GM04504 (cell line): ENCODE results near the gene NDUFV1.

Experiments
- DNase-seq: peaks from one replicate; pipeline ENCODE4 v3.0.0-alpha.2; 2012; ENCODE audit warnings: low read depth

NDUFV1 gene

DNA sequence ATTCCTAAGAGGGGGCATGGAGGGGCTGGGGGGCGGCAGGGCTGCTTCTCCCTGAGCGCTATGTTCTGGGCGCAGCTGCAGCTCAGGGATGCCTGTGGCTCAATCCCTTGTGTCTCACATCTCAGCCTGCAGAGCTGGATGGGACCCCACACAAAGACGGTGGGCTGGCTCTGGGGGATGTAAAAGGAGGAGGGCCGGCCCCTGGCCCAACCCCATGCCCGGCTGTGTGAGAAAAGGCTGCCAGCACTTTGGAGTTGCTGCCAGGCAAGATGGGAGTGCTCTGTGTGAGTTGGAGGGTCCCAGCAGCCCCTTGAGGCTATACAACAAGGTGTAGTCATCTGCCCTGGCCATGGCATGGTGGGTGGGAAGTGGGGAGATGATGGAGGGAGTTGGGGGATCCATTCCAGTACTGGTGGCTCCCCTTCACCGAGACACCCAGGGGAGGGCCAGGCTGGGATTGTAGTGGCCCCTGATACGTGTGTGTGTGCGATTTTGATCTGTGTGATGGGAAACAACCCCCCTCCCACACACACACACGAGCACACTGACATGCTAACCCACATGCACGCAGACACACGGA is 34.1 kb downstream of the NDUFV1 start:
- no peak for DNase-seq

GRCh38 chr11:67641338-67642172 is 34.8 kb downstream of the NDUFV1 start:
- DNase-seq = no peak

GRCh38 chr11:67642173-67643120 is 35.7 kb downstream of the NDUFV1 start:
- DNase-seq = no peak

- DNase-seq = no peak
Measured at GRCh38 chr11:67644042-67644441, 37.3 kb downstream of the NDUFV1 start.

DNA sequence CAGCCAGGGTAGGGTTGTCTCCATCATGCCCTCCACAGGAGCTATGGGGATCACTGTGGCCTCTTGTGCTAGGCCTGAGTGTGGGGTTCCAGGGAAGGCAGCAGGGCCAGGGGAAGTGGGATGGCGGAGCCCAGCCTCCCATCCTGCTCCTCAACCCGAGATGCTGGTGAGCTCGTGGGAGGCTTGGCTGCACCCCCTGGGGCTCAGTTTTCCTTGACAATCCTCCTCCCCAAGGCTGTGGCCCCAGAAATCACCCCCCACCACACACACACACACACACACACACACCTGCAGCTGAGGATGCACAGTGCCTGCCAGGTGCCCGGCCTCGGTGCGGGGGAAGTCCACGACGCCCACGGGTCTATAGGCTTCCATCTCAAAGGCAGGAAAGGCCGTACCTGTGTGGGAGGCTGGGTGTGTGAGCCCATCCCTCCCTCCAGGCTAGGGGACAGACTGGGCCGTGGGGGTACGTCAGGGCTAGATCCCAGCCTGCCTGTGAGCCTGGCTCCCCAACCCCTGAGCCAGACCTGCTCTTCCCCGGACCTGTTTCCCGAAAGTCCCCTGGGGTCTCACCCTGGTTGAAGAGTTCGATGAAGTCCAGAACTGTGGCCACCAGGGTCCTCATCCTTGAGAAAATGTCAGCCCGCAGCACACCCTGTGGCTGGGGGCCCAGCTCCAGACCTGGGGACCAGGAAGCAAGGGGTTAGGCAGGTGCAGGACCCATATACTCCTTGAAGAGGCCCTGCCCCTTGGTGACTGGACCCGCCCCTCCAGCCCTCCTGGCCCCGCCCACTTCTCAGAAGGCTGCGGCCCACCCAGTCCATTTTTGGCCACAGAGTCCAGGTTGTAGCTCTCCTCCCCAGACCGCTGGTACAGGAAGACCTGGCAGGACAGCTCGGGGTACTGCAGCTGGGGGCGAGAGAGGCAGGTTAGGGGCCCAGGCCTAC is 38.0 kb downstream of the NDUFV1 start:
- no peak for DNase-seq

DNA sequence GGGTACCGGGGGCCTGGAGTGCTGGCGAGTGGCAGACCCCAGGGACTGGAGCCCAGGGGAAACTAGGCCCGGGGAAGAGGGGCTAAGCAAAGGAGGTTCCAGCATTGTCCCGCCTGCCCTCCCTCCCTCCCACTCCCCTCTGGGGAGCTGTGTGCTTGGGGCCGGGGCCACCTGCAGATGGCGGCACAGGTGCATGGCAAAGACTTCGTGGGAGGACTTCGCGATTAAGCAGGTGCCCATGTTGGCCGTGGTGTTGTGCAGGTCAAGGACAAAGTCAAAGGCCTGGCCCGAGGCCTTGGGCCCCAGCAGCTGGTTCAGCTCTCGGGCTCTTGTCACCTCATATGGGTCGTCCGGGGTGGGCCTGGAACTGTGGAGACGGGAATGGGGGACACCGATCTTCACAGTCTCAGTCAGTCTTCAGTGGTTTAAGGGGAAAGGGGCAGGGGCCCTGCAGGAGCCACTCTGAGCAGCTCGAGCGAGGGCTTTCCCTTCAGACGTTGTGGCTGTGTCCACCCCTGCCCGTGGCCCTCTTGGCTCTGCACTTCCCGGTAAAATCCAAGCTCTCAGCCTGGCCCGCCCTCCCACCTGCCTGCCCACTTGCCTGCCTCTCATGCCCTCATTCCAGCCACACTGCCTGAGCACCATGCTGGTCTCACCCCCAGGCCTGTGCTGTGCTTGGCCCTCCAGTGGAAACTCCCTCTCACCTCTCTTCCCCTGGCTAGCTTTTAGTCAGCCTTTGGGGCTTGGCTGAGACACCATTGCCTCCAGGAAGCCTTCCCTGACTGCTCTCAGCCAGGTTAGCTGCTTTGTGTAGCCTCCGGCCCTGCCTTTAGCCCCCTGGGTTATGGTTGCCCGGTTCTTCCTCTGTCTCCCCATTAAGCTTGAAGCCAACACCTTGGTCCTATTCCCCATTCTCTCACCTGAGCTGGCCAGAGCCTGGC is 39.1 kb downstream of the NDUFV1 start:
- DNase-seq = no peak

GRCh38 chr11:67646535-67647336 is 40.0 kb downstream of the NDUFV1 start:
- no peak for DNase-seq

DNA sequence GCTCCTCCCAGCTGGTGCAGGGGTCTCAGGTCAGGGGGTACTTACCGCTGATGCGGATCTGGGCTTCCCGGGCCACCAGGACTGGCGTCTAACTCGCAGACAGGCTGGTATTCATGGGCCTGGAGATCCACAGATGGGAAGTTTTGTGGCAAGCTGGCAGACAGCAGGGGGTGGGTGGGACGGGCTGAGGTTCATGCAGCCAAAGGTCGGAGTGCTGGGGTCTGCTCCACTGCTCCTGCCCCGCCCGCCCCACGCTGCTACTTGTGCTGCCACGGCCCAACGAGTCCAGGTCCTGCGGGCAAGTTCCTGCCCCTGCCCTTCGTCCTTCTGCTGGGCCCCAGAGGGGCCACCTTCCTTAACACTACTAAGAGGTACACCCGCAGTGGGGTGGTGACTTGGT is 40.7 kb downstream of the NDUFV1 start:
- DNase-seq = no peak

GRCh38 chr11:67648140-67648795 is 41.5 kb downstream of the NDUFV1 start:
- no peak for DNase-seq

DNA sequence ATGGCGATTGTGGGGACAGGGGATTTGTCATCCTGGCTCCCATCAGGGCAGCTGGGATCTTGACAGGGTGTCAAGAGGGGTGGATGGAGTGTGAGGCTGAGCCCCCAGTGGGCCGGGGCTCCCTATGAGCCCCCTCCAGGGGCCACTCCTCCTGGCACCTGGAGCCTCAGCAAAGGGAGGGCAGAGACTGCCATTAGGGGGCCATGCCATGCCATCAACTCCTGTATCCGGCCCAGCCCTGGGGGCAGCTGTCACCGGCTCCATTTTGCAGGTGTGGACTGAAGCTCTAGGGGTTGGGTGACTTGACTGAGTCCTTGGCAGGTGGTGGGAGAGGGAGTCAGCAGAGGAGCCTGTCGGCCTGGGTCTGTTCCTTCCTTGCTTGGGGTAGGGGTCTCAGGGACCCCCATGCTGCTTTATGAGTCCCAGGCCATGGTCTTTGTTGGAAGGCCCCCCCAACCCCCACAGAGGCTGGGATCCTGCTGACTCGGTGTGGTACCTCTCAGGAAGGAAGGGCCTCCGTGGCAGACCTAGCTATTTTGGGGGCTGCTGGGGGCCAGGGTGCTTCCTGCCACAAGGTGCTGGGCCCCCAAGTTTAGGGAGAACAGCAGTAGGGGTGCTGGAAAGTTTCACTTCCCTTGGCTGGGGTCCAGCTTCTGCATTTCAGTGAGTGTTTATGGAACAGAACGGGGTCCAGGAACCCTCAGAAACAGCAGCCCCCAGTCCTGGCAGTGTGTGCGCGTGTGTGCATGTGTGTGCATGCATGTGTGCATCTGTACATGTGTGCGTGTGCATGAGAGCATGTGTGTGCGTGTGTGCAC is 42.3 kb downstream of the NDUFV1 start:
- DNase-seq = no peak

- no peak for DNase-seq
Measured at GRCh38 chr11:67649634-67650510, 43.1 kb downstream of the NDUFV1 start.

- DNase-seq = no peak
Measured at GRCh38 chr11:67651976-67652781, 45.4 kb downstream of the NDUFV1 start.

DNA sequence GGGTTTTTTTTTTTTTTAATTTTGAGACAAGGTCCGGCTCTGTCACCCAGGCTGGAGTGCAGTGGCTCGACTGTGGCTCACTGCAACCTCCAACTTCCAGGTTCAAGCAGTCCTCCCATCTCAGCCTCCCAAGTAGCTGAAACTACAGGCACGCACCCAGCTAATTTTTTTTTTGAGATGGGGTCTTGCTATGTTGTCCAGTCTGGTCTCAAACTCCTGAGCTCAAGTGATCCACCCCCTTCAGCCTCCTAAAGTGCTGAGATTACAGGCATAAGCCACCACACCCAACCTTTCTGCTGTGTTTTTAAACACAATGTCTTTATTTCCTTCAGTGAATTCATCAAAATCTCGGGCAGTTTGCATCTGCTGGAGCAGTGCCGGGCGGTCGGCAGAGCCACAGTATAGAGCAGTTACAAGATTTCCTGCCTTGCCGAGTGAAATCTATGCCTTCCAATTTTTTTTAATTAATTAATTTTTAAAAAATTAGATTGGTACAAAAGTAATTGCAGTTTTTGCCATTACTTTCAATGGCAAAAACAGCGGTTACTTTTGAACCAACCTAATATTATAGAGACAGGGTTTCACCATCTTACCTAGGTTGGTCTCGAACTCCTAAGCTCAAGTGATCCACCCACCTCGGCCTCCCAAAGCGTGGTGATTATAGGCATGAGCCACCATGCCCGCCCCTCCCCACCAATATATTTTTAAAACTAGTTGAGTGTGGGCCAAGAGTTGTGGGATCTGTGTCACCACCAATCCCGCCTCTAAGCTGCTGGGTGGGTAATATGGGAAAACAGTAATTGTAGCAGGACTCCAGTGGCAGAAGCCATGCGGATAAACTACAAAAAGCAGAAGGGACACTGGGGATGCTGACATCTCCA is 46.5 kb downstream of the NDUFV1 start:
- DNase-seq = no peak

DNA sequence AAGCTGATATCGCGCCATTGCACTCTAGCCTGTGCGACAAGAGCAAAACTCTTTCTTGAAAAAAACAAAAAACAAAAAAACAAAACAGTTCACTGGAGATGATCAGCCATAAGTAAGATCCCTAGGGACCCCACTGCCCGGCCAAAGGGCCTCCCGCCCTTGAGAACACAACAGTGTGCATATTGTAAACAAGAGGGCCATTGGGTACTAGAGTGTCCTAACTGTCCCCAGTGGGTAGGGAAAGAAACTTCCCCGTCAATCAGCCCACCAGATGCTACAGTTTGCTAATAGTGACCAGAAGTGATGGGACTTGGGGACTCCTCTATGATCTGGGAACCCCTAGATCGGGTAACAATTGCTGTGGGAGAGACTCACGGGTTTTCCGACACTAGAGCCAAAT is 47.5 kb downstream of the NDUFV1 start:
- DNase-seq = no peak

- DNase-seq = no peak
Measured at GRCh38 chr11:67656278-67656922, 49.7 kb downstream of the NDUFV1 start.
